GM12872 (cell line): ENCODE results near the gene ZFAND3.

ENCODE experiments used
- CTCF ChIP-seq: IDR thresholded peaks from 3 replicates; pipeline ENCODE4 v1.5.1; 2011; ENCODE audit warnings: low read depth, mild to moderate bottlenecking, low read length, moderate library complexity; ENCODE audit not compliant: insufficient read depth

The ZFAND3 gene

GRCh38 chr6:38191418-38191817 is 371.9 kb downstream of the ZFAND3 start:
- TF ChIP-seq CTCF = no peak

GRCh38 chr6:38192011-38192410 is 372.5 kb downstream of the ZFAND3 start:
- no peak for TF ChIP-seq CTCF

- no peak for TF ChIP-seq CTCF
These were observed 373.0 kb downstream of the ZFAND3 start for GRCh38 chr6:38192487-38192886.

GRCh38 chr6:38193051-38193450 is 373.5 kb downstream of the ZFAND3 start:
- no peak for TF ChIP-seq CTCF

GRCh38 chr6:38193481-38194281 is 374.2 kb downstream of the ZFAND3 start:
- no peak for TF ChIP-seq CTCF

- TF ChIP-seq CTCF = no peak
These were observed 374.7 kb downstream of the ZFAND3 start for GRCh38 chr6:38194282-38194572.

- TF ChIP-seq CTCF = no peak
These were observed 375.1 kb downstream of the ZFAND3 start for GRCh38 chr6:38194589-38194988.
